EH (cell line): ENCODE results near the gene RAB3GAP1.

ENCODE experiments used
- DNase-seq: peaks from one replicate; pipeline ENCODE4 v3.0.0-alpha.2; 2015; ENCODE audit warnings: low read depth

Gene RAB3GAP1

GRCh38 chr2:135164431-135164830, 112.3 kb downstream of the RAB3GAP1 start:
- peak; percentile 93 for DNase-seq

- no peak for DNase-seq
Observed at GRCh38 chr2:135167273-135167672, 115.2 kb downstream of the RAB3GAP1 start.

GRCh38 chr2:135168204-135168856, 116.2 kb downstream of the RAB3GAP1 start:
- no peak for DNase-seq

GRCh38 chr2:135169900-135170753, 118.0 kb downstream of the RAB3GAP1 start:
- no peak for DNase-seq

GRCh38 chr2:135174049-135174809, 122.1 kb downstream of the RAB3GAP1 start:
- DNase-seq, result no peak

- no peak for DNase-seq
Observed at GRCh38 chr2:135174810-135175093, 122.7 kb downstream of the RAB3GAP1 start.

GRCh38 chr2:135175177-135175576, 123.1 kb downstream of the RAB3GAP1 start:
- no peak for DNase-seq

- DNase-seq, result no peak
Observed at GRCh38 chr2:135179689-135180088, 127.6 kb downstream of the RAB3GAP1 start.

GRCh38 chr2:135182190-135182589, 130.1 kb downstream of the RAB3GAP1 start:
- no peak for DNase-seq

GRCh38 chr2:135182601-135183000, 130.5 kb downstream of the RAB3GAP1 start:
- no peak for DNase-seq

GRCh38 chr2:135183822-135184221, 131.7 kb downstream of the RAB3GAP1 start:
- no peak for DNase-seq

- DNase-seq, result no peak
Observed at GRCh38 chr2:135186054-135186453, 134.0 kb downstream of the RAB3GAP1 start.

- no peak for DNase-seq
Observed at GRCh38 chr2:135187270-135187669, 135.2 kb downstream of the RAB3GAP1 start.

- no peak for DNase-seq
Observed at GRCh38 chr2:135189148-135189547, 137.1 kb downstream of the RAB3GAP1 start.

- no peak for DNase-seq
Observed at GRCh38 chr2:135190799-135191198, 138.7 kb downstream of the RAB3GAP1 start.

GRCh38 chr2:135198481-135198880, 146.4 kb downstream of the RAB3GAP1 start:
- no peak for DNase-seq

GRCh38 chr2:135202751-135203150, 150.7 kb downstream of the RAB3GAP1 start:
- DNase-seq, result no peak

- DNase-seq, result no peak
Observed at GRCh38 chr2:135203944-135204343, 151.9 kb downstream of the RAB3GAP1 start.

GRCh38 chr2:135208016-135208415, 155.9 kb downstream of the RAB3GAP1 start:
- DNase-seq, result no peak

GRCh38 chr2:135212757-135213156, 160.7 kb downstream of the RAB3GAP1 start:
- no peak for DNase-seq

- DNase-seq, result no peak
Observed at GRCh38 chr2:135218426-135218825, 166.3 kb downstream of the RAB3GAP1 start.

GRCh38 chr2:135219226-135219625, 167.1 kb downstream of the RAB3GAP1 start:
- no peak for DNase-seq
